ENCODE measurements around the gene PDE6D. TPM values are rescaled to one million over a fixed set of nuclear protein-coding genes. Genes with fewer than 3 reads are reported as not detected.

PDE6D gene
- total and polyA plus RNA-seq, 2 of the 4 experiments (the other 2 are of a cell fraction), result 13.8 to 24.7 TPM

- no peak overlapping the region for H3K4me2 ChIP-seq (ENCODE audit: low read depth, low read length)
- no peaks in the 10 kb centered on the region for H3K9me3 ChIP-seq (ENCODE audit: control insufficient read depth, insufficient read depth, low read length)
- no peak overlapping the region for H3K9ac ChIP-seq (ENCODE audit: low read depth, low read length)
- no peak overlapping the region for H4K5ac ChIP-seq (ENCODE audit: low read depth, low read length)
- H4K8ac ChIP-seq (ENCODE audit: low read depth in 2 of 2, low read length in 2 of 2), result no peak overlapping the region
- no peak overlapping the region for H3K56ac ChIP-seq (ENCODE audit: extremely low read depth, insufficient read depth, low read length)
- POLR2A ChIA-PET (ENCODE audit: unreplicated experiment), result no interaction called here
- H2AK5ac ChIP-seq (ENCODE audit: low read depth, low read length), result no peak overlapping the region
- no peak overlapping the region for H2BK20ac ChIP-seq (ENCODE audit: low read depth, low read length)
- H4K91ac ChIP-seq (ENCODE audit: insufficient read depth, low read depth, low read length), result no peak overlapping the region
- no TSS peak for BruUV-seq (replicated peaks)
- H2AK9ac ChIP-seq (replicated peaks; ENCODE audit: low read depth, low read length, poor library complexity), result no peak overlapping the region
- CTCF ChIA-PET, result no interaction called here
- ATAC-seq (ENCODE audit: low read depth), result no peak
- no peaks in the 10 kb centered on the region for H3K27me3 ChIP-seq (ENCODE audit: control insufficient read depth, insufficient read depth, low read length)
- no peak overlapping the region for H2BK120ac ChIP-seq (ENCODE audit: low read depth, low read length)
- H3K4me1 ChIP-seq (ENCODE audit: control insufficient read depth, insufficient read depth, low read length), result peaks cover 14% of the 10 kb centered on the region
- peaks cover under 1% of the 10 kb centered on the region; the same call in 1 of the 2 replicates for H4K20me1 ChIP-seq (ENCODE audit: insufficient read depth, low read length)
- H3K14ac ChIP-seq (replicated peaks; ENCODE audit: low read depth, low read length), result no peak overlapping the region
- WGBS, 2 experiments (ENCODE audit: extremely low coverage in 2 of 2, insufficient read length in 1 of 2), result no CpG with 5 or more reads among the region's 7 CpGs
- no peak for TF ChIP-seq RAD21 (IDR thresholded peaks at IDR 0.05; ENCODE audit: low read length)
- no peak for TF ChIP-seq MXI1 (IDR thresholded peaks at IDR 0.05; ENCODE audit: borderline replicate concordance, low read depth, low read length)
- TF ChIP-seq SMC3 (IDR thresholded peaks at IDR 0.05; ENCODE audit: low read depth, low read length), result no peak
- TF ChIP-seq USF2 (IDR thresholded peaks at IDR 0.05; ENCODE audit: low read depth, low read length), result no peak
- TF ChIP-seq CHD1 (IDR thresholded peaks at IDR 0.05; ENCODE audit: low read depth, low read length), result no peak
- no peak for TF ChIP-seq NFE2L2 (IDR thresholded peaks at IDR 0.05; ENCODE audit: low read depth, low read length)
- TF ChIP-seq CTCF (conservative IDR thresholded peaks at IDR 0.05; ENCODE audit: low read depth, low read length), result no peak
- no peak for TF ChIP-seq ELK1 (IDR thresholded peaks at IDR 0.05; ENCODE audit: borderline replicate concordance, low read depth, low read length)
- TF ChIP-seq RCOR1 (IDR thresholded peaks at IDR 0.05; ENCODE audit: insufficient replicate concordance, low read length), result no peak
- TF ChIP-seq BHLHE40 (IDR thresholded peaks at IDR 0.05; ENCODE audit: low read depth, low read length), result no peak
- no peak for TF ChIP-seq RFX5 (IDR thresholded peaks at IDR 0.05; ENCODE audit: low read depth, low read length)
- no peak for TF ChIP-seq POLR2A (IDR thresholded peaks at IDR 0.05; ENCODE audit: low read depth, low read length)
- no peak for TF ChIP-seq CEBPB (IDR thresholded peaks at IDR 0.05; ENCODE audit: low read depth, low read length)
- no peak for TF ChIP-seq MAFK (IDR thresholded peaks at IDR 0.05; ENCODE audit: low read depth, low read length)
- TF ChIP-seq FOS (IDR thresholded peaks at IDR 0.05; ENCODE audit: low read depth, low read length), result no peak
- H3K18ac ChIP-seq (ENCODE audit: low read depth, low read length), result no peak overlapping the region
- no peak overlapping the region for H3K23ac ChIP-seq (ENCODE audit: low read depth, low read length)
- H2AFZ ChIP-seq (replicated peaks; ENCODE audit: low read length, poor library complexity), result no peak overlapping the region
- intact Hi-C loops (cut with micrococcal nuclease) (no loop called here), in situ Hi-C loops (cut with MboI; ENCODE audit: low sequenced_read_pairs) (no loop called here), dilution Hi-C loops (cut with HindIII; ENCODE audit: low sequenced_read_pairs, unreplicated experiment) (no loop called here)
- H2BK5ac ChIP-seq (ENCODE audit: low read depth, low read length, poor library complexity, severe bottlenecking), result no peak overlapping the region
- H3K9me1 ChIP-seq (ENCODE audit: insufficient read depth, low read length), result peaks cover 12% of the 10 kb centered on the region
- no peak overlapping the region for H3K4me3 ChIP-seq (ENCODE audit: insufficient read depth, low read depth, low read length)
- no peak overlapping the region for H3K27ac ChIP-seq (ENCODE audit: insufficient read depth, low read length)
- H3K36me3 ChIP-seq (ENCODE audit: control insufficient read depth, insufficient read depth, low read length), result no peaks in the 10 kb centered on the region
- H3K79me1 ChIP-seq (ENCODE audit: low read depth in 1 of 2, low read length in 2 of 2), result peaks cover 0 to 6% of the 10 kb centered on the region in 2 experiments; a peak in 2 of 4 replicates
- DNase-seq, result no peak
- no peak overlapping the region for H2BK15ac ChIP-seq (ENCODE audit: low read depth, low read length)
- H3K4ac ChIP-seq (ENCODE audit: low read depth, low read length), result no peak overlapping the region
Measured at GRCh38 chr2:231720292-231720986, 60.6 kb downstream of the PDE6D start.

Measured in IMR-90 (cell line).